HCT116 (cell line): ENCODE measurements around the gene ST6GAL2. TPM values are rescaled to one million over a fixed set of nuclear protein-coding genes. Genes with fewer than 3 reads are reported as not detected.

Experiments
- ATAC-seq: fragments of 200-7000 bp; cut with Tn5 transposase; 2 replicates; pipeline ENCODE4 v1.9.1; 2020; ENCODE audit warnings: mild to moderate bottlenecking, moderate library complexity
- BruUV-seq: library from RNA; stranded (reverse); fragments of 400-500 nt; replicated peaks from 2 replicates; lab custom pipeline; 2021; lab: Mats Ljungman, UMichigan
- CTCF ChIA-PET: fragments of 300-600 bp; sonication (Branson Sonifier 250); formaldehyde crosslinking; loops from one replicate; lab custom pipeline; 2021; ENCODE audit warnings: antibody characterized with exemption; lab: Charles Lee
- POLR2A ChIA-PET: fragments of 300-600, 350-600 bp; sonication (Branson Sonifier 250); formaldehyde crosslinking; loops from one replicate; lab custom pipeline; 2021; ENCODE audit warnings: antibody characterized with exemption; lab: Charles Lee
- RAD21 ChIA-PET, 2 experiments: fragments of 300-600 bp; sonication (Branson Sonifier 250); formaldehyde crosslinking; loops; one replicate each; lab custom pipeline; 2023; ENCODE audit warnings: low total read pairs in 2 of 2; ENCODE audit not compliant: uncharacterized antibody in 2 of 2, unreplicated experiment in 2 of 2, low non-redundant PET in 1 of 2; lab: Charles Lee
- DNase-seq: peaks from one replicate; pipeline ENCODE4 v3.0.0-alpha.2; 2010; ENCODE audit warnings: low read depth, low spot score
- H2AFZ ChIP-seq: fragments of 200-600 bp; shearing (Covaris generic), sonication (generic); 2 replicates; pipeline ENCODE4 v1.6.1; 2017; ENCODE audit warnings: low read depth, mixed run types, mixed read lengths, antibody characterized with exemption, low read length; ENCODE audit not compliant: poor library complexity, severe bottlenecking
- H3K27ac ChIP-seq: 2 replicates; pipeline ENCODE4 v1.5.1; 2012; ENCODE audit warnings: low read depth, low read length
- H3K27me3 ChIP-seq: fragments of 200-600 bp; sonication (generic); 2 replicates; pipeline ENCODE4 v1.6.1; 2016; ENCODE audit warnings: mixed run types, low read length, mixed read lengths; ENCODE audit not compliant: insufficient read depth
- H3K36me3 ChIP-seq, 2 experiments: fragments of 200-500 bp in 1 of 2; fragments of 200-600 bp in 1 of 2; sonication (Bioruptor generic) in 1 of 2; sonication (generic) in 1 of 2; 2 replicates each; pipeline versions ENCODE4 v1.5.1 to v1.6.1; 2014 to 2016; ENCODE audit warnings: low read length in 2 of 2, inconsistent platforms in 1 of 2, mixed read lengths in 1 of 2, mixed run types in 1 of 2; ENCODE audit not compliant: insufficient read depth in 2 of 2, control insufficient read depth in 1 of 2
- H3K4me1 ChIP-seq, 2 experiments: fragments of 200-600 bp in 1 of 2; sonication (generic) in 1 of 2; 2 replicates each; pipeline versions ENCODE4 v1.5.1 to v1.6.1; 2012 to 2017; ENCODE audit warnings: low read length in 2 of 2, inconsistent platforms in 1 of 2, mild to moderate bottlenecking in 1 of 2, mixed read lengths in 1 of 2, mixed run types in 1 of 2, moderate library complexity in 1 of 2; ENCODE audit not compliant: insufficient read depth in 2 of 2, control insufficient read depth in 1 of 2
- H3K4me2 ChIP-seq: fragments of 200-600 bp; sonication (generic); 2 replicates; pipeline ENCODE4 v1.6.1; 2017; ENCODE audit warnings: mixed run types, low read length, mixed read lengths
- H3K4me3 ChIP-seq, 2 experiments: fragments of 200-600 bp in 1 of 2; sonication (generic) in 1 of 2; replicated peaks in 1 of 2; 2 replicates each; pipeline ENCODE4 v1.5.1; 2011 to 2016; ENCODE audit warnings: low read length in 2 of 2, control low read depth in 1 of 2, low read depth in 1 of 2, mild to moderate bottlenecking in 1 of 2, mixed read lengths in 1 of 2, mixed run types in 1 of 2
- H3K79me2 ChIP-seq: fragments of 200-600 bp; sonication (generic); 2 replicates; pipeline ENCODE4 v1.6.1; 2017; ENCODE audit warnings: mild to moderate bottlenecking, mixed run types, low read length, moderate library complexity, mixed read lengths; ENCODE audit not compliant: insufficient read depth
- H3K9ac ChIP-seq: fragments of 200-600 bp; sonication (generic); 2 replicates; pipeline ENCODE4 v1.6.1; 2016; ENCODE audit warnings: low read length, mixed read lengths
- H3K9me2 ChIP-seq: fragments of 200-600 bp; sonication (generic), shearing (Covaris generic); 2 replicates; pipeline ENCODE4 v1.6.1; 2017; ENCODE audit warnings: mixed run types, mild to moderate bottlenecking, moderate library complexity; ENCODE audit not compliant: insufficient read depth
- H3K9me3 ChIP-seq, 2 experiments: fragments of 200-500 bp in 1 of 2; fragments of 200-600 bp in 1 of 2; sonication (Bioruptor generic) in 1 of 2; sonication (generic) in 1 of 2; 2 replicates each; pipeline ENCODE4 v1.6.1; 2014 to 2017; ENCODE audit warnings: low read length in 2 of 2, mixed read lengths in 2 of 2, inconsistent platforms in 1 of 2, low read depth in 1 of 2, mild to moderate bottlenecking in 1 of 2, mixed run types in 1 of 2, moderate library complexity in 1 of 2; ENCODE audit not compliant: control insufficient read depth in 1 of 2, insufficient read depth in 1 of 2
- H4K20me1 ChIP-seq: fragments of 200-600 bp; sonication (generic), shearing (Covaris generic); 2 replicates; pipeline ENCODE4 v1.6.1; 2017; ENCODE audit warnings: mixed run types, mild to moderate bottlenecking, moderate library complexity; ENCODE audit not compliant: insufficient read depth
- EGR1 ChIP-seq: IDR thresholded peaks from 2 replicates; pipeline ENCODE4 v1.6.1; 2012; ENCODE audit warnings: low read depth
- EZH2phosphoT487 ChIP-seq: fragments of 200-600 bp; IDR thresholded peaks from 2 replicates; pipeline ENCODE4 v1.6.1; 2018; ENCODE audit warnings: antibody characterized with exemption, borderline replicate concordance
- JUND ChIP-seq: IDR thresholded peaks from 2 replicates; pipeline ENCODE4 v1.6.1; 2012
- POLR2A ChIP-seq: IDR thresholded peaks from 2 replicates; pipeline ENCODE4 v1.7.0; 2011; ENCODE audit warnings: borderline replicate concordance; ENCODE audit not compliant: insufficient read depth, insufficient read length; ENCODE audit errors: extremely low read depth
- RAD21 ChIP-seq: IDR thresholded peaks from 2 replicates; pipeline ENCODE4 v1.6.1; 2012; ENCODE audit warnings: low read depth, mild to moderate bottlenecking
- SIN3A ChIP-seq: IDR thresholded peaks from 2 replicates; pipeline ENCODE4 v1.6.1; 2012; ENCODE audit warnings: low read depth
- SRF ChIP-seq: IDR thresholded peaks from 2 replicates; pipeline ENCODE4 v1.6.1; 2012; ENCODE audit warnings: low read depth
- TCF7L2 ChIP-seq: IDR thresholded peaks from 2 replicates; pipeline ENCODE4 v1.7.0; 2011; ENCODE audit warnings: borderline replicate concordance, inconsistent platforms; ENCODE audit not compliant: insufficient read depth, insufficient read length; ENCODE audit errors: extremely low read depth
- YY1 ChIP-seq: IDR thresholded peaks from 2 replicates; pipeline ENCODE4 v1.6.1; 2011; ENCODE audit warnings: low read length, low read depth, moderate library complexity, mild to moderate bottlenecking; ENCODE audit not compliant: insufficient replicate concordance; ENCODE audit errors: extremely low read depth
- ZBTB33 ChIP-seq: IDR thresholded peaks from 2 replicates; pipeline ENCODE4 v1.6.1; 2011; ENCODE audit warnings: mild to moderate bottlenecking, low read length, moderate library complexity; ENCODE audit not compliant: insufficient replicate concordance; ENCODE audit errors: extremely low read depth
- ZFX ChIP-seq: fragments of 450-650 bp; IDR thresholded peaks from 2 replicates; pipeline ENCODE4 v1.6.1; 2017
- ZNF274 ChIP-seq: fragments of 200-500 bp; sonication (Bioruptor generic); IDR thresholded peaks from 2 replicates; pipeline ENCODE4 v1.6.1; 2014; ENCODE audit warnings: mild to moderate bottlenecking, low read depth, low read length, inconsistent platforms
- intact Hi-C: fragments of 100-400 bp; cut with micrococcal nuclease; formaldehyde crosslinking; loops from 2 replicates; pipeline ENCODE4 v1.10.0; 2022
- total RNA-seq: library from RNA; stranded (reverse); gene quantifications from one replicate; pipeline ENCODE4 v1.2.1, GENCODE V29; 2021; ENCODE audit not compliant: unreplicated experiment
- TF ChIP-seq, protein P1 (sequence below), 3 experiments: fragments of 200-600 bp in 1 of 3; sonication (generic) in 1 of 3; IDR thresholded peaks in 2 of 3; conservative IDR thresholded peaks in 1 of 3; 2 replicates each; pipeline ENCODE4 v1.5.1; 2012 to 2017; ENCODE audit warnings: low read depth in 2 of 3, low read length in 2 of 3, antibody characterized with exemption in 1 of 3, borderline replicate concordance in 1 of 3, control low read depth in 1 of 3, mild to moderate bottlenecking in 1 of 3, mixed read lengths in 1 of 3, mixed run types in 1 of 3, moderate library complexity in 1 of 3; ENCODE audit not compliant: insufficient read depth in 1 of 3

ST6GAL2 gene
- total RNA-seq, 1 experiment from 2014 or later, result not detected

GRCh38 chr2:106839849-106840595, 45.9 kb downstream of the ST6GAL2 start:
- no peaks in the 10 kb centered on the region for H3K27me3 ChIP-seq
- H3K4me2 ChIP-seq, result no peak overlapping the region
- no peak for TF ChIP-seq EGR1
- TF ChIP-seq JUND, result no peak
- TF ChIP-seq ZBTB33, result no peak
- TF ChIP-seq ZFX, result no peak
- TF ChIP-seq, protein P1, sequence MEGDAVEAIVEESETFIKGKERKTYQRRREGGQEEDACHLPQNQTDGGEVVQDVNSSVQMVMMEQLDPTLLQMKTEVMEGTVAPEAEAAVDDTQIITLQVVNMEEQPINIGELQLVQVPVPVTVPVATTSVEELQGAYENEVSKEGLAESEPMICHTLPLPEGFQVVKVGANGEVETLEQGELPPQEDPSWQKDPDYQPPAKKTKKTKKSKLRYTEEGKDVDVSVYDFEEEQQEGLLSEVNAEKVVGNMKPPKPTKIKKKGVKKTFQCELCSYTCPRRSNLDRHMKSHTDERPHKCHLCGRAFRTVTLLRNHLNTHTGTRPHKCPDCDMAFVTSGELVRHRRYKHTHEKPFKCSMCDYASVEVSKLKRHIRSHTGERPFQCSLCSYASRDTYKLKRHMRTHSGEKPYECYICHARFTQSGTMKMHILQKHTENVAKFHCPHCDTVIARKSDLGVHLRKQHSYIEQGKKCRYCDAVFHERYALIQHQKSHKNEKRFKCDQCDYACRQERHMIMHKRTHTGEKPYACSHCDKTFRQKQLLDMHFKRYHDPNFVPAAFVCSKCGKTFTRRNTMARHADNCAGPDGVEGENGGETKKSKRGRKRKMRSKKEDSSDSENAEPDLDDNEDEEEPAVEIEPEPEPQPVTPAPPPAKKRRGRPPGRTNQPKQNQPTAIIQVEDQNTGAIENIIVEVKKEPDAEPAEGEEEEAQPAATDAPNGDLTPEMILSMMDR (IDR thresholded peaks at IDR 0.05 in 2 of 3, conservative IDR thresholded peaks at IDR 0.05 in 1 of 3; ENCODE audit: borderline replicate concordance in 1 of 3, insufficient read depth in 1 of 3, low read depth in 2 of 3, low read length in 2 of 3), result no peak
- TF ChIP-seq SIN3A, result no peak
- TF ChIP-seq POLR2A, result no peak
- no peak for TF ChIP-seq ZNF274
- TF ChIP-seq YY1, result no peak
- TF ChIP-seq RAD21, result no peak
- TF ChIP-seq EZH2phosphoT487, result no peak
- TF ChIP-seq SRF, result no peak
- TF ChIP-seq TCF7L2, result no peak
- ChIA-PET RAD21 (no interaction called here), CTCF (no interaction called here), POLR2A (no interaction called here)
- no peak for ATAC-seq
- no peaks in the 10 kb centered on the region for H3K36me3 ChIP-seq
- no peaks in the 10 kb centered on the region for H4K20me1 ChIP-seq
- H3K9me3 ChIP-seq, result peaks cover 0 to 14% of the 10 kb centered on the region in 2 experiments; a peak in 1 of 4 replicates
- no peak overlapping the region for H2AFZ ChIP-seq
- no peaks in the 10 kb centered on the region for H3K79me2 ChIP-seq
- no peak overlapping the region for H3K27ac ChIP-seq
- no peaks in the 10 kb centered on the region for H3K9me2 ChIP-seq
- H3K9ac ChIP-seq, result no peak overlapping the region
- no TSS peak for BruUV-seq
- H3K4me1 ChIP-seq, result no peaks in the 10 kb centered on the region
- no peak overlapping the region for H3K4me3 ChIP-seq
- no peak for DNase-seq
- intact Hi-C loops, result no loop called here
